Stomach (tissue), 9 donors: Measurements from ENCODE around the gene ZNF157. TPM values are rescaled to one million over a fixed set of nuclear protein-coding genes. Genes with fewer than 3 reads are reported as not detected.

Experiments
- DNase-seq, 2 donors: peaks; one replicate each; pipeline versions ENCODE4 v3.0.0 to v3.0.0-alpha.2; 2013 to 2019
- H3K27ac ChIP-seq, 5 donors: fragments of 200-600 bp in 4 of 5; sonication (generic) in 4 of 5; one replicate each; pipeline ENCODE4 v1.5.1; 2013 to 2019; ENCODE audit warnings: mild to moderate bottlenecking in 1 of 5, moderate library complexity in 1 of 5
- H3K27me3 ChIP-seq, 3 donors: fragments of 200-600 bp; sonication (generic); one replicate each; pipeline ENCODE4 v1.5.1; 2017 to 2019; ENCODE audit warnings: mixed run types in 1 of 3
- H3K36me3 ChIP-seq, 4 donors: fragments of 200-600 bp; sonication (generic); 1 replicate in 3 of 4; 2 replicates in 1 of 4; pipeline ENCODE4 v1.5.1; 2016 to 2019
- H3K4me1 ChIP-seq, 4 donors: fragments of 200-600 bp; sonication (generic); one replicate each; pipeline ENCODE4 v1.5.1; 2016 to 2019
- H3K4me3 ChIP-seq, 4 donors: fragments of 200-600 bp; sonication (generic) in 3 of 4; one replicate each; pipeline ENCODE4 v1.5.1; 2016 to 2019; ENCODE audit warnings: mild to moderate bottlenecking in 1 of 4
- H3K9me3 ChIP-seq, 4 donors: fragments of 200-600 bp; sonication (generic); one replicate each; pipeline ENCODE4 v1.5.1; 2016 to 2019
- EP300 ChIP-seq: sonication (generic); formaldehyde crosslinking; IDR thresholded peaks from one replicate; pipeline ENCODE4 v1.6.1; 2017; ENCODE audit warnings: antibody characterized with exemption
- POLR2A ChIP-seq, 4 donors: fragments of 450-650 bp; IDR thresholded peaks; one replicate each; pipeline ENCODE4 v1.6.1; 2016; ENCODE audit warnings: antibody characterized with exemption in 4 of 4, control low read depth in 2 of 4, mild to moderate bottlenecking in 1 of 4, moderate library complexity in 1 of 4
- POLR2AphosphoS5 ChIP-seq, 3 donors: sonication (generic); formaldehyde crosslinking; IDR thresholded peaks; one replicate each; pipeline ENCODE4 v1.6.1; 2016; ENCODE audit warnings: antibody characterized with exemption in 3 of 3
- WGBS, 5 donors: extraction: QIAGEN DNeasy Blood & Tissue Kit in 3 of 5; methylation state at CpG; one replicate each; pipeline versions ENCODE4 v1.1.5 to v1.1.7; 2013 to 2018; 5-methylcytosine and 5-hydroxymethylcytosine counted together
- intact Hi-C: fragments of 100-400 bp; cut with DNase I; formaldehyde crosslinking; loops from one replicate; pipeline ENCODE4 v1.15.1; 2023; ENCODE audit warnings: low total_unique reads
- polyA plus RNA-seq, 3 donors: library from polyadenylated mRNA; stranded (reverse); fragments of 200-250 nt; gene quantifications; one replicate each; pipeline ENCODE4 v1.2.3, GENCODE V29; 2013
- small RNA-seq, 4 donors: library from RNA; depleted of rRNA; stranded (forward); fragments of <200 nt; gene quantifications; one replicate each; pipeline ENCODE3, GENCODE V24; 2016
- total RNA-seq, 5 donors: library from RNA; depleted of rRNA; stranded (reverse); fragments of >200 nt; gene quantifications; one replicate each; pipeline versions ENCODE4 v1.1.0 to v1.2.3, GENCODE V29; 2014 to 2016
- TF ChIP-seq, protein P1 (sequence below), 7 experiments: fragments of 450-650 bp in 4 of 7; fragments of 200-600 bp in 3 of 7; sonication (generic) in 3 of 7; IDR thresholded peaks; one replicate each; pipeline ENCODE4 v1.5.1; 2016 to 2019; ENCODE audit warnings: antibody characterized with exemption in 7 of 7, control low read depth in 2 of 7, mild to moderate bottlenecking in 1 of 7
- donor health status: healthy with polysubstance abuse.
- donor health status: Bipolar disorder and iron deficiency.
- donor health status: healthy.

Gene ZNF157
- total and polyA plus RNA-seq, 8 donors, result 0.15 to 0.18 TPM; not detected in 6

DNA sequence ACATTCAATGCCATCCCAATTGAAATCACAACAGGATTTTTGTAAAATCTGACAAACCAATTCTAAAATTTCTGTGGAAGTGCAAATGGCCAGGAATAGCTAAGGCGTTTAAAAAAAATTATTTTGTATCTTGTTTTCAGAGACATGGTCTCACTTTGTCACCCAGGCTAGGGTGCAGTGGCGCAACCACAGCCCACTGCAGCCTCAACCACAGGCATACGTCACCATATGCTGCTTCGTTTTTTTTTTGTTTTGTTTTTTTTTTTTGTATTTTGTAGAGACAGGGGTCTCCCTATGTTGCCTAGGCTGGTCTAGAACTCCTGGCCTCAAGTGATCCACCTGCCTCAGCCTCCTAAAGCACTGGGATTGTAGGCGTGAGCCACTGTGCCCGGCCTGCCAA is 88.2 kb downstream of the ZNF157 start:
- H3K4me1 ChIP-seq, result no peaks in the 10 kb centered on the region
- DNase-seq, result no peak
- TF ChIP-seq POLR2A (IDR thresholded peaks at IDR 0.05), result no peak
- TF ChIP-seq, protein P1, sequence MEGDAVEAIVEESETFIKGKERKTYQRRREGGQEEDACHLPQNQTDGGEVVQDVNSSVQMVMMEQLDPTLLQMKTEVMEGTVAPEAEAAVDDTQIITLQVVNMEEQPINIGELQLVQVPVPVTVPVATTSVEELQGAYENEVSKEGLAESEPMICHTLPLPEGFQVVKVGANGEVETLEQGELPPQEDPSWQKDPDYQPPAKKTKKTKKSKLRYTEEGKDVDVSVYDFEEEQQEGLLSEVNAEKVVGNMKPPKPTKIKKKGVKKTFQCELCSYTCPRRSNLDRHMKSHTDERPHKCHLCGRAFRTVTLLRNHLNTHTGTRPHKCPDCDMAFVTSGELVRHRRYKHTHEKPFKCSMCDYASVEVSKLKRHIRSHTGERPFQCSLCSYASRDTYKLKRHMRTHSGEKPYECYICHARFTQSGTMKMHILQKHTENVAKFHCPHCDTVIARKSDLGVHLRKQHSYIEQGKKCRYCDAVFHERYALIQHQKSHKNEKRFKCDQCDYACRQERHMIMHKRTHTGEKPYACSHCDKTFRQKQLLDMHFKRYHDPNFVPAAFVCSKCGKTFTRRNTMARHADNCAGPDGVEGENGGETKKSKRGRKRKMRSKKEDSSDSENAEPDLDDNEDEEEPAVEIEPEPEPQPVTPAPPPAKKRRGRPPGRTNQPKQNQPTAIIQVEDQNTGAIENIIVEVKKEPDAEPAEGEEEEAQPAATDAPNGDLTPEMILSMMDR (IDR thresholded peaks at IDR 0.05), result no peak
- TF ChIP-seq POLR2AphosphoS5 (IDR thresholded peaks at IDR 0.05), result no peak
- no peak for TF ChIP-seq EP300
- H3K27me3 ChIP-seq, result no peaks in the 10 kb centered on the region
- H3K36me3 ChIP-seq, result peaks cover 0 to 40% (median 30%) of the 10 kb centered on the region in 4 donors
- intact Hi-C loops, result no loop called here
- no peak overlapping the region for H3K27ac ChIP-seq
- H3K9me3 ChIP-seq, result peaks cover 0 to 21% (median 6%) of the 10 kb centered on the region in 4 donors
- H3K4me3 ChIP-seq, result no peak overlapping the region
- WGBS, 5 donors, result 78 to 93% (median 91%) methylated on average over 6 of the region's 6 CpGs

DNA sequence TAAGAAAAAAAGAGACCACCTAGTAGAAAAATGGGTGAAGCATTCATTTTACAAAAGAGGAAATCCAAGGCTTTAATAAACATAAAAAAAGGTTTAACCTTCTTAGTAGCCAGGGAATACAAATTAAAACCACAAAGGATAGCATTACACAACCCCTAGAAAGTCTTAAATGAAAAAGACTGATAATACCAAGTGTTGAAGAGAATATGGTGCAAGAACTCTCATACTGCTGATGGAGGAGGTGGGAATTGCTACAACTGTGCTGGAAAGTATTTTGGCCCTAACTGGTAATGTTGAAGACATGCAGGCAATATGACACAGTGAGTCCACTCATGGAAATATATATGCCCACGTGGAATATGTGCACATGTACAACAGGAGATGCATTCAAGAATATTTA is 90.2 kb downstream of the ZNF157 start:
- peaks cover 0 to 21% (median 10%) of the 10 kb centered on the region in 4 donors for H3K36me3 ChIP-seq
- 44 to 97% (median 55%) methylated on average over 1 of the region's 1 CpG for WGBS, 5 donors
- no peaks in the 10 kb centered on the region for H3K27me3 ChIP-seq
- no peak for DNase-seq
- no peak for TF ChIP-seq POLR2AphosphoS5 (IDR thresholded peaks at IDR 0.05)
- TF ChIP-seq, protein P1 (IDR thresholded peaks at IDR 0.05), result no peak
- TF ChIP-seq EP300, result no peak
- no peak for TF ChIP-seq POLR2A (IDR thresholded peaks at IDR 0.05)
- peaks cover 0 to 21% (median 6%) of the 10 kb centered on the region in 4 donors for H3K9me3 ChIP-seq
- H3K4me3 ChIP-seq, result no peak overlapping the region
- intact Hi-C loops, result no loop called here
- no peak overlapping the region for H3K27ac ChIP-seq
- H3K4me1 ChIP-seq, result no peaks in the 10 kb centered on the region

Small RNA genes lying within 50 kb of the gene (small RNA-seq; reads per million reads assigned to genes)
- 0 reads per million in 4 donors for gene SNORA11C

Other genes starting within 250 kb of the ZNF157 start
- gene NDUFB11, start 225.9 kb upstream of the ZNF157 start, total RNA-seq, result 100 to 1,000 TPM in 3 of 5 donors, 10 to 100 TPM in 2; 45.3 to 408 (median 196) TPM
- 10 to 100 TPM; 86.0 to 97.7 (median 90.8) TPM for gene NDUFB11, start 225.9 kb upstream of the ZNF157 start, polyA plus RNA-seq
- 10 to 100 TPM in 4 of 5 donors, 1 to 10 TPM in 1; 1.8 to 51.3 (median 26.8) TPM for gene RBM10, start 225.4 kb upstream of the ZNF157 start, total RNA-seq
- gene RBM10, start 225.4 kb upstream of the ZNF157 start, polyA plus RNA-seq, result 10 to 100 TPM; 21.2 to 28.4 (median 22.9) TPM
- 100 to 1,000 TPM in 3 of 5 donors, 10 to 100 TPM in 2; 66.8 to 278 (median 115) TPM for gene UBA1, start 176.7 kb upstream of the ZNF157 start, total RNA-seq
- 10 to 100 TPM; 59.3 to 81.4 (median 63.4) TPM for gene UBA1, start 176.7 kb upstream of the ZNF157 start, polyA plus RNA-seq
- 100 to 1,000 TPM in 1 of 5 donors, 10 to 100 TPM in 4; 35.6 to 156 (median 57.8) TPM for gene CDK16, start 151.9 kb upstream of the ZNF157 start, total RNA-seq
- 10 to 100 TPM; 31.2 to 50.9 (median 38.6) TPM for gene CDK16, start 151.9 kb upstream of the ZNF157 start, polyA plus RNA-seq
- gene USP11, start 137.6 kb upstream of the ZNF157 start, total RNA-seq, result 10 to 100 TPM in 4 of 5 donors, 1 to 10 TPM in 1; 6.4 to 52.3 (median 23.8) TPM
- 10 to 100 TPM; 13.9 to 20.6 (median 14.4) TPM for gene USP11, start 137.6 kb upstream of the ZNF157 start, polyA plus RNA-seq
- gene ZNF41, start 112.6 kb downstream of the ZNF157 start, total RNA-seq, result 10 to 100 TPM in 1 of 5 donors, 1 to 10 TPM in 4; 1.2 to 13.4 (median 6.4) TPM
- 1 to 10 TPM; 1.8 to 3.7 (median 2.4) TPM for gene ZNF41, start 112.6 kb downstream of the ZNF157 start, polyA plus RNA-seq
- 100 to 1,000 TPM in 2 of 5 donors, 10 to 100 TPM in 3; 19.6 to 142 (median 47.8) TPM for gene ARAF, start 190.6 kb downstream of the ZNF157 start, total RNA-seq
- 10 to 100 TPM; 38.7 to 67.8 (median 49.9) TPM for gene ARAF, start 190.6 kb downstream of the ZNF157 start, polyA plus RNA-seq
- 100 to 1,000 TPM in 1 of 5 donors, 10 to 100 TPM in 4; 40.0 to 159 (median 93.3) TPM for gene TIMP1, start 211.9 kb downstream of the ZNF157 start, total RNA-seq
- gene TIMP1, start 211.9 kb downstream of the ZNF157 start, polyA plus RNA-seq, result 100 to 1,000 TPM in 2 of 3 donors, 10 to 100 TPM in 1; 86.0 to 237 (median 103) TPM
- gene SYN1, start 249.3 kb downstream of the ZNF157 start, total RNA-seq, result 1 to 10 TPM in 1 of 5 donors, not detected in 4; 1.5 TPM
- gene SYN1, start 249.3 kb downstream of the ZNF157 start, polyA plus RNA-seq, result 1 to 10 TPM in 1 of 3 donors, under 1 TPM in 1, not detected in 1; 0.45 to 1.7 TPM